Measurements from ENCODE around the gene SPDYE4. TPM values are rescaled to one million over a fixed set of nuclear protein-coding genes. Genes with fewer than 3 reads are reported as not detected.

Gene SPDYE4
- total RNA-seq, 1 donor from 2014 or later, result not detected

DNA sequence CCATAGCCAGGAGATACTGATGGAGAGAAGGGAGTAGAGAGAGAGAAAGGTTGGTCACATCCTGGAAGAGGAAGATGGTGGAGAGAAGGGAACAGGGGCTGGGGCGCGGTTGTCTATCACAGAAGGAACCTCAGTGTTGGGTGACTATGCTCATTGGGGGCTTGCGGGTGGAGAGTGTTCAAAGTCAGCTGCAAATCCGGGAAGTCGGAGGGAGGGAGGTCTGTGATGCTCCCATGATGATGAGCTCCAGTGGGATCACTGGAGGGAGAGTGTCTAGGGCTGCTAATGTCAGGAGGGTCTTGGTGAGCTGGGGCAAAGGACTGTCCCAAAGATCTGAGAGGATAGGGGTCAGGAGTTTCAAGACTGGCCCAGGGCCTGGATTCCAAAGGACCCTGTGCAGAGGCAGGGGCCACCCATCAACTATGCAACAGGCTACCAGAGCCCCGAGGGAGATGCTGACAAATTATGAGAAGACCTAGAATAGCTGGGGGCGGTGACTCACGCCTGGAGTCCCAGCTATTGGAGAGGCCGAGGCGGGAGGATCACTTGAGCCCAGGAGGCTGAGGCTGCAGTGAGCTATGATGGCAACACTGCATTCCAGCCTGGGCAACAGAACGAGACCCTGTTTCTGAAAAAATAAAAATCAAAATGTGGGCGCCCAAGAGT, 2.6 kb downstream of the SPDYE4 start:
- Histone ChIP-seq H3K9me3 (no peaks in the 10 kb centered on the region), H3K27me3 (no peaks in the 10 kb centered on the region), H3K4me1 (no peaks in the 10 kb centered on the region), H3K27ac (no peak overlapping the region), H3K4me3 (no peak overlapping the region), H3K36me3 (no peaks in the 10 kb centered on the region)
- ATAC-seq, result no peak
- TF ChIP-seq, protein P1, sequence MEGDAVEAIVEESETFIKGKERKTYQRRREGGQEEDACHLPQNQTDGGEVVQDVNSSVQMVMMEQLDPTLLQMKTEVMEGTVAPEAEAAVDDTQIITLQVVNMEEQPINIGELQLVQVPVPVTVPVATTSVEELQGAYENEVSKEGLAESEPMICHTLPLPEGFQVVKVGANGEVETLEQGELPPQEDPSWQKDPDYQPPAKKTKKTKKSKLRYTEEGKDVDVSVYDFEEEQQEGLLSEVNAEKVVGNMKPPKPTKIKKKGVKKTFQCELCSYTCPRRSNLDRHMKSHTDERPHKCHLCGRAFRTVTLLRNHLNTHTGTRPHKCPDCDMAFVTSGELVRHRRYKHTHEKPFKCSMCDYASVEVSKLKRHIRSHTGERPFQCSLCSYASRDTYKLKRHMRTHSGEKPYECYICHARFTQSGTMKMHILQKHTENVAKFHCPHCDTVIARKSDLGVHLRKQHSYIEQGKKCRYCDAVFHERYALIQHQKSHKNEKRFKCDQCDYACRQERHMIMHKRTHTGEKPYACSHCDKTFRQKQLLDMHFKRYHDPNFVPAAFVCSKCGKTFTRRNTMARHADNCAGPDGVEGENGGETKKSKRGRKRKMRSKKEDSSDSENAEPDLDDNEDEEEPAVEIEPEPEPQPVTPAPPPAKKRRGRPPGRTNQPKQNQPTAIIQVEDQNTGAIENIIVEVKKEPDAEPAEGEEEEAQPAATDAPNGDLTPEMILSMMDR (IDR thresholded peaks at IDR 0.05), result no peak
- no peak for DNase-seq
- intact Hi-C loops (cut with DNase I), result no loop called here

DNA sequence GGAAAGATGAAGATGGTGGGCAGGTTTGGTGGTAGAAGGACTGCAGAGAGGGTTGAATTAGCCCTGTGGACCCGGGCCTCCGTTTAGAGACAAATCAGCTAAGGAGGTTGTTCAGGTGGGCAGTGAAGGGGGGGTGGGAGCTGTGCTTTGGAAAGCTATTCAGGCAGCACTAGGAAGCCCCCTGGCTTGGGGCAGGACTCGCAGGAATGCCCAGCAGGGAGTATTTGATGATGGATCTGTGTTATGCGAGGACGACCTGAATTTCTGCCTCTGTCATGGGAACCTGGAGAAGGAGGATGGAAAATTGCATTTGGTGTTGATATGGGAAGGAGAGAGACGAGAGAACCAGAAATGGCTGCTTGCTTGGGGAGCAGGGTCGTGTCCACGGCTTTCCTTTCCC, 3.5 kb downstream of the SPDYE4 start:
- Histone ChIP-seq H3K36me3 (no peaks in the 10 kb centered on the region), H3K27ac (no peak overlapping the region), H3K27me3 (no peaks in the 10 kb centered on the region), H3K4me1 (no peaks in the 10 kb centered on the region), H3K4me3 (no peak overlapping the region), H3K9me3 (no peaks in the 10 kb centered on the region)
- no peak for DNase-seq
- ATAC-seq, result no peak
- intact Hi-C loops (cut with DNase I), result no loop called here
- TF ChIP-seq, protein P1 (IDR thresholded peaks at IDR 0.05), result no peak

DNA sequence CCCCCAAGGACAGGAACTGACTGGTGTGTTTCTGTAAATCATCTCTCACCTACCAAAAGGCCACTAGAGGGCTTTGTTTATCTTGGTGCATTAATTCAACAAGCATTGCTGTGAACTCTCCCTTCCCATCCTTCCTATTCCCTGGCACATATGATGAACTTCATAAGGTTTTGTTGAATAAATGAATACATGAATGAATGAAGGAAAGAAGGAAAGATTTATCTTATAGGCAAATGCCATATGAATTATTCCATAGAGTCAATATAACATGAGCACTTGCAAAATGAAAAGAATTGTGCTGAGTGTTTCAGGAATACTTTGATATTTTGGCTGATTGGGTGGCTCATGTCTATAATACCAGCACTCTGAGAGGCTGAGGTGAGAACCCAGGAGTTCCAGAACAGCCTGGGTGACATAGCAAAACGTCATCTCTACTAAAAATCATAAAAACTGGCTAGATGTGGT, 4.3 kb downstream of the SPDYE4 start:
- intact Hi-C loops (cut with DNase I), result no loop called here
- DNase-seq (no peak), ATAC-seq (peak; percentile 43)
- no peaks in the 10 kb centered on the region for H3K27me3 ChIP-seq
- no peaks in the 10 kb centered on the region for H3K9me3 ChIP-seq
- no peak overlapping the region for H3K4me3 ChIP-seq
- H3K36me3 ChIP-seq, result no peaks in the 10 kb centered on the region
- TF ChIP-seq, protein P1 (IDR thresholded peaks at IDR 0.05), result peak; percentile 32
- H3K27ac ChIP-seq, result no peak overlapping the region
- no peaks in the 10 kb centered on the region for H3K4me1 ChIP-seq

DNA sequence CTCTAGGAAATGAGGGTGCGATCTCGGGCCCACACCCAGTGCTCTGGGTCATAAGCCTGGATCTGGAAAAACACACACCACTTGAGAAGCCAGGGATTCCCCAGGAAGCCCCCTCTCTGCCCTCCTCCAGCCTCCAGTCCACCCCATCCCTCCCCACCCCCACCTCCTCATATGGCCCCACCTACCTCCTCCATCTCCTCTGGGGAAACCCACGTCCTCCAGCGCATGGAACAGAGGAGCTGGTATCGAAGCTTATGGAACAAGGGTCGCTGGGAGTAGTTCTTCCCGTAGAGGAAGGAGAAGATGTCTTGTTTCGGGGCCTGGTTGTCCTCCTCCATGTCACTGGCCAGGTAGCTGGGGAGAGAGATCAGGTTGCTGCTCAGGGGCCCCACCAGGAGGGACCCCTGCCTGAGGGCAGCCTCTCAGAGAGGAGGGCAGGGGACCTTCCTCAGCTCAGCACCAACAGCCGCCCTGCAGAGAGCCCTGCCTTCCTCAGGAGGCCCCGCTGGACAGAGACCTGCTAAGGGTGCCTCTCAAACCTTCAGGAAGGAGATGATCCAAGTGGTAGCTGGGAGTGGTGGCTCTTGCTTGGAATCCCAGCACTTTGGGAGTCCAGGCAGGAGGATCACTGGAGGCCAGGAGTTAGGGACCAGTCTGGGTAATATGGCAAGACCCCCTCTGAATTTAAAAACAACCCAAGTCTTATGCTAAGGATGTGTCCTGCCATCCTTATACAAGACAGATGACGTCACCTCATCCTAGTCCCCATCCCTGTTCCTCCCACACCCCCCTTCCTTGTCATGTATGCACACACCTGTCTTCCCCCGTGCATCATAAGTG, 5.0 kb downstream of the SPDYE4 start:
- H3K27me3 ChIP-seq, result no peaks in the 10 kb centered on the region
- TF ChIP-seq, protein P1 (IDR thresholded peaks at IDR 0.05), result no peak
- intact Hi-C loops (cut with DNase I), result no loop called here
- no peak overlapping the region for H3K27ac ChIP-seq
- DNase-seq (no peak), ATAC-seq (no peak)
- H3K9me3 ChIP-seq, result no peaks in the 10 kb centered on the region
- H3K4me3 ChIP-seq, result no peak overlapping the region
- no peaks in the 10 kb centered on the region for H3K4me1 ChIP-seq
- no peaks in the 10 kb centered on the region for H3K36me3 ChIP-seq

DNA sequence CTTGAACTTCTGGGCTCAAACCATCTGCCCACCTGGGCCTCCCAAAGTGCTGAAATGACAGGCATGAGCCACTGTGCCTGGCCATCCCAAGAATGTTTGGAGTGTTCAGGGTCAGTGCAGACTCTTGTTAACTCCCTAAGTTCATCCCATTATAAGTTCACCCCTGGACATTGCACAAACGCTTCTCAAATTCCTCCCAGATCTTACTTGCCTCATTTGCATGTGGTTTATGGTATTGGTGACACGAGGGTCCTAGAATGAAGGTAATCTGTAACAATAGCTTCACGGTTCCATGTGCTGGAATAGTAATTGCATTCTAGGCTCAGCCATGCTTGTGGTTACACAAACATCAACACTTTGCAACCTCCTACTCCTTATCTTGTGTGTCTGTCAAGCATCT, 8.7 kb downstream of the SPDYE4 start:
- Histone ChIP-seq H3K27me3 (no peaks in the 10 kb centered on the region), H3K27ac (no peak overlapping the region), H3K36me3 (no peaks in the 10 kb centered on the region), H3K9me3 (no peaks in the 10 kb centered on the region), H3K4me3 (no peak overlapping the region), H3K4me1 (peaks cover 4% of the 10 kb centered on the region)
- TF ChIP-seq, protein P1 (IDR thresholded peaks at IDR 0.05), result no peak
- no peak for DNase-seq
- intact Hi-C loops (cut with DNase I), result loop anchor here (10.0 kb wide), 1 partner anchor 335 kb away; no protein-coding TSS in a partner anchor
- no peak for ATAC-seq
